Measurements from ENCODE around the gene BATF3. TPM values are rescaled to one million over a fixed set of nuclear protein-coding genes. Genes with fewer than 3 reads are reported as not detected.
A peak's percentile ranks its signal among the peaks of the same experiment; 100 is the strongest.

BATF3 gene
- total RNA-seq, 6 experiments from 2014 or later: 0.68 to 2.7 (median 1.2) TPM; not detected in 3

DNA sequence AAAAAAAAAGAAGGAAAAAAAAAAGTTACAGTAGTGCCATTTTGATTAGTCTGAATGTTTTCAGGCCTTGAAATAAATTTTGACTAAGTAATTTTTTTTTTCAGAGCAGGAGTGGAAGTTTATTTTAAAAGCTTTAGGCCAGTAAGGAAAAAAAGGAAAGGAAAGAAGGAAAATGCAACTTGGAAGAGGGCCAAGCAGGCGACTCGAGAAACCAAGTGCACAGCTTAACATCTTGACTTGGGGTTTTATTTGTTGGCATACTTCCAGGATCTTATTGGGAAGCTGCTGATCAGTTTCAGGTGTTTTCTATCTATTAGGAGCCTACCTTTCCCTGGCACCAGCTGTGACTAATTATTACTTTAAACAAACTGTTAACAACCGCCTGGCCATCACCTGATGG lies 49.4 kb downstream of the BATF3 start:
- TF ChIP-seq, protein P1, sequence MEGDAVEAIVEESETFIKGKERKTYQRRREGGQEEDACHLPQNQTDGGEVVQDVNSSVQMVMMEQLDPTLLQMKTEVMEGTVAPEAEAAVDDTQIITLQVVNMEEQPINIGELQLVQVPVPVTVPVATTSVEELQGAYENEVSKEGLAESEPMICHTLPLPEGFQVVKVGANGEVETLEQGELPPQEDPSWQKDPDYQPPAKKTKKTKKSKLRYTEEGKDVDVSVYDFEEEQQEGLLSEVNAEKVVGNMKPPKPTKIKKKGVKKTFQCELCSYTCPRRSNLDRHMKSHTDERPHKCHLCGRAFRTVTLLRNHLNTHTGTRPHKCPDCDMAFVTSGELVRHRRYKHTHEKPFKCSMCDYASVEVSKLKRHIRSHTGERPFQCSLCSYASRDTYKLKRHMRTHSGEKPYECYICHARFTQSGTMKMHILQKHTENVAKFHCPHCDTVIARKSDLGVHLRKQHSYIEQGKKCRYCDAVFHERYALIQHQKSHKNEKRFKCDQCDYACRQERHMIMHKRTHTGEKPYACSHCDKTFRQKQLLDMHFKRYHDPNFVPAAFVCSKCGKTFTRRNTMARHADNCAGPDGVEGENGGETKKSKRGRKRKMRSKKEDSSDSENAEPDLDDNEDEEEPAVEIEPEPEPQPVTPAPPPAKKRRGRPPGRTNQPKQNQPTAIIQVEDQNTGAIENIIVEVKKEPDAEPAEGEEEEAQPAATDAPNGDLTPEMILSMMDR (IDR thresholded peaks at IDR 0.05): no peak
- TF ChIP-seq POLR2A (IDR thresholded peaks at IDR 0.05): no peak
- Histone ChIP-seq H3K9me3 (no peaks in the 10 kb centered on the region), H3K4me1 (no peaks in the 10 kb centered on the region), H3K27ac (no peak overlapping the region), H3K4me3 (no peak overlapping the region), H3K27me3 (no peaks in the 10 kb centered on the region), H3K36me3 (no peaks in the 10 kb centered on the region)
- DNase-seq (no peak), ATAC-seq (peak in 1 of 4 donors; percentile 39)
- 58% methylated on average over 3 of the region's 3 CpGs for WGBS (ENCODE audit: insufficient coverage, low coverage, low lambda C conversion rate, missing lambda C conversion rate)
- intact Hi-C loops (cut with DNase I): loop anchor here in 1 of 2 donors (10.0 kb wide), 1 partner anchor 135 kb away; no protein-coding TSS in a partner anchor

DNA sequence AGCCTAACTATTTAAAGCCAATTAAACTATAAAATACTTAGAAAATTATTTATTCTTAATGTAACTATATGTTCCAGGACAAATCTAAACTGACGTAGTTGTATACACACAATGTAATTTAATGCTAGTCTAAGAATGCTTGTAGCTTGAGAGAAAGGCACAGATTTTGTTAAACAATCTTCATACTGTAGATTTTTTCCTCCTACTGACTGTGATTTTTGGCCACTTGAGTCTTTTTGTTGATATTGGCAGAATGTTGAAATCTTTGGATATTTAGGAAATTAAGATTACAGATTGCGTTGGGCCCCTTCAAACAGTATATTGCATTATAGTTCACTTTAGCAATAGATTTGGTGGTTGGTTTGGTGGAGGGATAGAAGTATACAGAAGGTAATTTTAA lies 50.6 kb downstream of the BATF3 start:
- no peak for ATAC-seq
- TF ChIP-seq, protein P1 (IDR thresholded peaks at IDR 0.05): no peak
- TF ChIP-seq POLR2A (IDR thresholded peaks at IDR 0.05): no peak
- no peak for DNase-seq
- Histone ChIP-seq H3K36me3 (no peaks in the 10 kb centered on the region), H3K27ac (no peak overlapping the region), H3K4me1 (no peaks in the 10 kb centered on the region), H3K27me3 (no peaks in the 10 kb centered on the region), H3K9me3 (no peaks in the 10 kb centered on the region), H3K4me3 (no peak overlapping the region)
- 56% methylated on average over 2 of the region's 2 CpGs for WGBS (ENCODE audit: insufficient coverage, low coverage, low lambda C conversion rate, missing lambda C conversion rate)
- intact Hi-C loops (cut with DNase I): no loop called here

DNA sequence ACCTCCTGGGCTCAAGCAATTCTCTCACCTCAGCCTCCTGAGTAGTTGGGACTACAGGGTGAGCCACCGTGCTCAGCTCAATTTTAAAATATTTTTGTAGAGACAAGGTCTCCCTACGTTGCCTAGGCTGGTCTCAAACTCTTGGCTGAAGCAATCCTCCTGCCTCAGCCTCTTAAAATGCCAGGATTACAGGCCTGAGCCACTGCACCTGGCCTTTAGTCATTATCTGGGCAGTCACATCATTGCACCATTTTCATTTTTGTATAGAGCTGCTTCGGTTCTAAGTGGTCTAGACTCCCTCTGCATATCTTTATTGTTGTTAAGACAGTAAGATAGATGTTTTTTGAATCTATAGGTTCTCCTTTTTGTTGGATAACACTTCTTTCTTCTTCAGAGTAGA lies 51.2 kb downstream of the BATF3 start:
- intact Hi-C loops (cut with DNase I): no loop called here
- TF ChIP-seq POLR2A (IDR thresholded peaks at IDR 0.05): no peak
- TF ChIP-seq, protein P1 (IDR thresholded peaks at IDR 0.05): no peak
- ATAC-seq (no peak), DNase-seq (no peak)
- H3K4me1 ChIP-seq: no peaks in the 10 kb centered on the region
- no peak overlapping the region for H3K27ac ChIP-seq
- 79% methylated on average over 3 of the region's 3 CpGs for WGBS (ENCODE audit: insufficient coverage, low coverage, low lambda C conversion rate, missing lambda C conversion rate)
- no peaks in the 10 kb centered on the region for H3K9me3 ChIP-seq
- no peaks in the 10 kb centered on the region for H3K36me3 ChIP-seq
- H3K27me3 ChIP-seq: no peaks in the 10 kb centered on the region
- no peak overlapping the region for H3K4me3 ChIP-seq

DNA sequence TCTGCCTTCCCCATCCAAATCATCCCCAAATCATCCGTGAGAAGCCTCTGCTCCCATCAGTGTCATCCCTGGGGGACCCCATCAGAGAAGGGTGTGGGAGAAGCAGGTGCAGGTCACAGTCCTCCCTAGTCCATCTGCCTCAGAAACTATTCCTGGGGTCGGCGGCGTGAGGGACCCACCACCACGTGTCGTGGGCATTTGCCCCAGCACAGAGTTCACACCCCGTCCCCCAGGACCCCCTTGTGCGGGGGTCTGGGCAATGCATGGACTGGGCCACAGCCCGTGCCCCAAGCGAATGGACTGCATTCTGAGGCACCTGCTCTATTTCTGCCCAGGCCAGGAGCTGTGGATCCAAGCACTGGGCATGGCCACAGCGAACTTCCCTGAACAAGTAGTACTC lies 52.6 kb downstream of the BATF3 start:
- WGBS (ENCODE audit: insufficient coverage, low coverage, low lambda C conversion rate, missing lambda C conversion rate): 80% methylated on average over 8 of the region's 11 CpGs
- H3K4me1 ChIP-seq: no peaks in the 10 kb centered on the region
- no peak overlapping the region for H3K27ac ChIP-seq
- ATAC-seq (no peak), DNase-seq (no peak)
- intact Hi-C loops (cut with DNase I): no loop called here
- H3K9me3 ChIP-seq: no peaks in the 10 kb centered on the region
- H3K4me3 ChIP-seq: no peak overlapping the region
- TF ChIP-seq, protein P1 (IDR thresholded peaks at IDR 0.05): no peak
- no peak for TF ChIP-seq POLR2A (IDR thresholded peaks at IDR 0.05)
- H3K36me3 ChIP-seq: no peaks in the 10 kb centered on the region
- H3K27me3 ChIP-seq: no peaks in the 10 kb centered on the region

- Histone ChIP-seq H3K36me3 (no peaks in the 10 kb centered on the region), H3K4me1 (no peaks in the 10 kb centered on the region), H3K4me3 (no peak overlapping the region), H3K9me3 (no peaks in the 10 kb centered on the region), H3K27ac (no peak overlapping the region), H3K27me3 (no peaks in the 10 kb centered on the region)
- WGBS (ENCODE audit: insufficient coverage, low coverage, low lambda C conversion rate, missing lambda C conversion rate): 67% methylated on average over 1 of the region's 19 CpGs
- intact Hi-C loops (cut with DNase I): no loop called here
- TF ChIP-seq, protein P1 (IDR thresholded peaks at IDR 0.05): no peak
- no peak for TF ChIP-seq POLR2A (IDR thresholded peaks at IDR 0.05)
- DNase-seq: no peak
- peak in 2 of 4 donors; percentile 18 to 36 for ATAC-seq
Measured at GRCh38 chr1:212646588-212646987, 53.1 kb downstream of the BATF3 start.
